ENCODE data around the gene IQCF5.
"Not testable (repeated sequence)": the region's sequence is repeated elsewhere in the genome, so short reads cannot be mapped to it uniquely, and the experiment has no call there.

Gene IQCF5

GRCh38 chr3:51868896-51869295 lies 6.5 kb downstream of the IQCF5 start:
- not testable (repeated sequence) for DNase-seq (ENCODE audit: low read depth in 2 of 2)

- DNase-seq (ENCODE audit: low read depth in 2 of 2) = no peak
These were observed 12.5 kb downstream of the IQCF5 start for GRCh38 chr3:51862886-51863285.

- DNase-seq (ENCODE audit: low read depth in 2 of 2) = no peak
These were observed 14.4 kb downstream of the IQCF5 start, which contains the start of gene IQCF2 for GRCh38 chr3:51860703-51861665. Gene IQCF2 (plus strand): TSS chr3:51861615. CDS start chr3:51861667, 52 bp downstream.

DNA sequence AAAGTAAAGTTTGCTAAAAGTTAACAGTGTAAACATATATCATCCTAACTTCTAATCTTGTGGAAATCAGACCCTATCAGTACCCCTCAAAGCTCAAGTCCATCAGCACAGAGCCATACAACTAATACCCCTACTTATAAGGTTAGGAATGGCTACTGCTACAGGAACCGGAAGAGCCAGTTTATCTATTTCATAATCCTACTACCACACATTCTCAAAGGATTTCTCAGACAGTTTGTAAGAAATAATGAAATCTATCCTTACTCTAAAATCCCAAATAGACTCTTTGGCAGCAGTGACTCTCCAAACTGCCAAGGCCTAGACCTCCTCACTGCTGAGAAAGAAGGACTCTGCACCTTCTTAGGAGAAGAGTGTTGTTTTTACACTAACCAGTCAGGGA lies 20.0 kb downstream of the IQCF5 start:
- DNase-seq (ENCODE audit: low read depth in 2 of 2) = not testable (repeated sequence)

- no peak for DNase-seq (ENCODE audit: low read depth in 2 of 2)
These were observed 30.3 kb downstream of the IQCF5 start for GRCh38 chr3:51845129-51845528.

DNA sequence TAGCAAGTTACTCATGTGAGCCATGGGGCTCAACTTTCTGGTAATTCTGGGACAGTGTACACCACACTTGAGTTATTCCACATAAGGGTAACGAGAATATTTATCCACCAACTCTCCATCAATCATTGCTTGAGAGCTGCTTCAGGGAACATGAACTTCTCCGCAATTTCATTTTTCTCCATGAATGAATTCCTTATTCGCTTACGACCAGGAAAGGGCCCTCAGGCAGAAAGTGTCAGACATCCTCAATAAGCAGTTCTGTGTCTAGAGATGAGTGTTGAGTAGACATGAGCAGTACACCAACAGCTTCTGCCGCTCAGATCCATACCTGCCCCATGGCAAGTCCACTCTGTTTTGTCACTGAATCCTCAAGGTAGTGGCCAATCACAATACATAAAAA lies 38.8 kb downstream of the IQCF5 start:
- no peak for DNase-seq (ENCODE audit: low read depth in 2 of 2)

DNA sequence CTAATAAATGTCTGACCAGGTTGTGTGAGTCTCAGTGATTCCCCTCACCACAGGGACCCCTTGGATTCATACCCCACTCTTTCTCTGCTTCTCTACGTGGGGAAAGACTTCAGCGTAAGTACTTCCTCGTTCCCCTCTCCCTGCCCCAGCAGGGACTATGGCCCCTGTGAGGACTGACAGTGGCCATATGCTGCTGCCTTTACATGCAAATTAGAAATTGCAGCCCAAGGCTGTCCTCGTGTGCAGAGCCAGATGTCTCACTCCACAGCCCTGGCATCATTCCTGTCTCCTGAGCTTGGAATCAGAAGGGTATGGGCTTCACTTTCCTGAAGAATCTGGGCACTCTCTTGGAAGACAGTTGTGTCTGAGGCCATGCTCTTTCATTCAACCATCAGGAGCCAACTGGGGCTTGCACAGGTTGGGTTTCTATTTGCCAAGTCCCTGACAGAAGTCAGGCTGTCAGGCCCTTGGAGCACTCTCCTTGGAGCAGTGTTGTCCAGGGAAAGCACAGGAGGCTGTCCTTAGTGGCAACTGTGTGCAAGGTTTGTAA lies 44.5 kb downstream of the IQCF5 start:
- no peak for DNase-seq (ENCODE audit: low read depth in 2 of 2)

DNA sequence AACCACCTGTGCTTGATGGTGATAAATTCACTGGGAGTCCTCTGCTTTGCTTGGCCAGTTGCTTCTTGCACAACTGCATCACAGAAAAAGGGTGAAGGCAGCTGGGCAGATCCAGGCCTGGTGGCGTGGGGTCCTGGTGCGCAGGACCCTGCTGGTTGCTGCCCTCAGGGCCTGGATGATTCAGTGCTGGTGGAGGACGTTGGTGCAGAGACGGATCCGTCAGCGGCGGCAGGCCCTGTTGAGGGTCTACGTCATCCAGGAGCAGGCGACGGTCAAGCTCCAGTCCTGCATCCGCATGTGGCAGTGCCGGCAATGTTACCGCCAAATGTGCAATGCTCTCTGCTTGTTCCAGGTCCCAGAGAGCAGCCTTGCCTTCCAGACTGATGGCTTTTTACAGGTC lies 45.1 kb downstream of the IQCF5 start:
- DNase-seq (ENCODE audit: low read depth in 2 of 2) = no peak

GRCh38 chr3:51828297-51828696 lies 47.1 kb downstream of the IQCF5 start:
- no peak for DNase-seq (ENCODE audit: low read depth in 2 of 2)
